HG02943 (cell line): ENCODE measurements around the gene CRISPLD2.

Source experiments
- ATAC-seq: cut with Tn5 transposase; IDR thresholded peaks from one replicate; pipeline ENCODE4 v1.9.1; 2021; ENCODE audit warnings: mild to moderate bottlenecking, low read depth, moderate library complexity; ENCODE audit not compliant: unreplicated experiment

The CRISPLD2 gene

DNA sequence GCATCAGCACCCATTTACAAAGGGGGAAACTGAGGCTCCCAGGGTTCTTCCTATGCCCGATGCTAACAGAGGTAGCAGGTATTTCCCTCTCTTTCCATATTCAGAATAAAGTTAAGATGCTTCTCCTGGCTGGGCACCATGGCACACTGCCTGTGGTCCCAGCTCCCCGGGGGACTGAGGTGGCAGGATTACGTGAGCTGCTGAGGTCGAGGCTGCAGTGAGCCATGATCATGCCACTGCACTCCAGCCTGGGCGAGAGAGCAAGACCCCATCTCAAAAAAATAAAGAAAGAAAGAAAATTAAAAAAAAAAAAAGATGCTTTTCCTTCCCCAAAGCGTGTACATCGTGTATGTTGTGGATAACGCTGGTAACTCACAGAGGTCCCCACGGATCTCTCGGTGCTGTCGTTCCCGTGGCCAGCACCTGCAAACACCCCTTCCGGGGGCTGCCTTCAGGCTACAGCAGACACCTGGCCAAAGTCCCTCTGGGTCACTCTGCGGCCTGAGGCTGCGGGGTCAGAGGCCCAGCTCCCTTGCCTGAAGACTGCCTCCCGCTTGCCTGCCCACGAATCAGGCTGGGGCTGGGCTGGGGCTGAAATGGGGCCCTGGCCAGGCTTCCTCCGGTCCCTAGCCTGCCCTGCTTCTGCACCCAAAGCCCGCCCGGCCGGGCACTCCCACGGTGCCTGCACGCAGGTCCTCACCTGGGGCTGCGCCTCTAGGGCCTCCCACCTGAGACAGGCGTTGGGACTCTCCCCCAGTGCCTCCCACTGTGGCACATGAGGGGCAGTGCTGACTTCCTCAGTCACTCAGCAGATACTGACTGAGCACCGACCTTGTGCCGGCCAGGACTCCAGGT, 128.4 kb downstream of the CRISPLD2 start:
- ATAC-seq: no peak

GRCh38 chr16:84948851-84949610, 129.2 kb downstream of the CRISPLD2 start:
- ATAC-seq: no peak

- ATAC-seq: no peak
Observed at GRCh38 chr16:84949772-84950436, 130.1 kb downstream of the CRISPLD2 start.

- no peak for ATAC-seq
Observed at GRCh38 chr16:84950906-84951305, 131.1 kb downstream of the CRISPLD2 start.

DNA sequence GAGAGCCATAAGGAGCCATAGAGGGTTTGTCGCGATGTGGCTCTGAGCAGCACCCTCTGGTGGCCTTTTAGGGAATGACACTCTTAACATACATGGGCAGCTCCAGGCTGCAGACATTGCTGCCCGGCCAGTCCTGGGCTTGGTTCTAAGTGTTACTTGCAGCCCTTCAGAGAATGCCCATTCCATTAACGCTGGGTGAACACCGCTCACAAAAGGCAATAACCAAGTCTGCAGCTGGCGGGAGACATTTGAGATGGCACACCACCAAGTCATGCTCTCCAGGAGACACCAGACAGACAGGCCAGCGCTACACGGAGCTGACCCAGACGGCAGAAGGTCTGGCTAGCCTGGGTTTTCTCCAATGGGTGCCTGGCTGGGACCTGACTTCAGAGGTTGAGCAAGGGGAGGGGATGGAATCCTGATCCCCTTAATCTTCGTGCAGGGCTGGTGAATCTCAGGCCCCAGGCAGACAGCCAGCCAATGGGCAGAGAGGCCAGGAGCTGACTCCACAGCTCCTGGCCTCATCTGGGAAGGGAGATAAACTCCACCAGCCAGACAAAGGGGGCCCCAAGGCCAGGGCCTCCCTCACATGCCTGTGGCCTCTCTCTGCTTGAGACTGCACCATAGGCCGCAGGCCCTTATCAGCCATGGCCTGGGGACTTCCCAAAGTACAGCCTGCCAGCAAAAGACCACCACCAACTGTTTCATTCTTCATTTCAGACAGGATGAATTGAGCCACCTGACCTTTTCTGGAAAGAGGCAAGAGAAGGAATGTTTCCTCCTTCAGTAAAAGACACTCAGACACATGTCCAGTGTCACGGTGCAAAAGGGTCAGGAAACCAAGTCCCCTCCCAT, 132.8 kb downstream of the CRISPLD2 start:
- ATAC-seq: no peak

DNA sequence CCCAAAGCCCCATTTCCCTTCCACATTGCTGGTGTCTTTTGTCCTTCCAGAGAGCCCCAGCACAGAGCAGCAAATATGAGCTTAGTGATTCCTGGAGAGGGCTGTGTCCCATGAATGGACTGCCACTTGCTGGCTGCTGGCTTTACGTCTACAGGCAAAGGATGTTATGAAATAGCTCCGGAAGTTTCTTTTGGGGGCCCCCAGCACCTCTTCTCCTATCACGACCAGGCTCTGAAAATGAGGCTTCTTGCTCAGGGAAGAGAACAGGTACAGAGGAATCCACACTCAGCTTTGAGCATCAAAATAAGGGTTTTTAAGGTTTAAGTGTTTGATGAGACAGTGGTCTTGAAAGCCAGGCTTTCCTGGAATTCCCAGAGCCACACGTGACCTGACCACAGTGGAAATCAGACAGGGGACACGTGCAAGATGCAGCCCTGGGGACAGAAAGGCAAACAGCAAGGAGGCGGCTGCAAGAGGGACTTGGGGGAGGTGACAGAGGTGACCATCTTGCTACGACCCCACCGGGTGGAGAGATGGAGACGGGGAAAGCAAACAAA, 133.5 kb downstream of the CRISPLD2 start:
- no peak for ATAC-seq

GRCh38 chr16:84955427-84955826, 135.6 kb downstream of the CRISPLD2 start:
- no peak for ATAC-seq

DNA sequence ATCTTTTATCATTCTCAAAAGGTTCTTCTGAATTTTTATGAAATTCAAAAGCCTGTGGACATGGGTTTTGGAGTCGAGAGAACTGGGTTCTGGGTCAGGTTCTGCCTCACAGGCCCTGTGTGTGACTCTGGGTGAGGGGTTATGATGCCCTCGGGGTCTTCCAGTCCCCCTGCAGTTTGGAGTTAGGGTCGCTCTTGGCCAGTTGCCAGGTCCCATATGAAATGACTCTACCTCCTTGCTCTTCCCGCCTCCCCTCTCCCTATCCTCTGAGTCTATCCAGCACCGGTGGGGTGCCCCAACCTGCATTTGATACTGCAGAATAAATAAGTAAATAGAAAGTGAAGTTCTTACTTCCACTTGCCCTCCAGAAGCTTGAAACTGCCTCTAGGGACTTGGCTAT, 137.4 kb downstream of the CRISPLD2 start:
- ATAC-seq: no peak

DNA sequence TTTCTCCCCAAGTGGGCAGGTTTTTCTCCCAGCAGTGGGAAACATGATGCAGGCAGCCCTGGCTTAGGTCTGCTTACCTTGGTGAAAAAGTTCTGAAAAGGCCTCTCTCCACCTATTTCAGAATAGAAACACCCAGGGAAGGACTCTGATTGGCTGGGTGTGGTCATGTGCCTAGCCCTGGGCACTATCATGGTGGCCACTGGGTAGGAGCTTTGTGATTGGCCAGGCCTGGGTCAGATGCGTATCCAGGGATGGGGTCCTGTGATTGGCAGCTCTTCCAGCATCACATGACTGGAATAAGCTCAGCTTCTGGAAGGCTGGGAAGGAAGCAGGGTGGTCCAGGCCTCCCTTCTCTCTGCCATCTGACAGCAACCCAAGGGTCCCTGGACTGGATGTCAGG, 138.0 kb downstream of the CRISPLD2 start:
- no peak for ATAC-seq
